ENCODE results near the gene LRRTM4. TPM values are rescaled to one million over a fixed set of nuclear protein-coding genes. Genes with fewer than 3 reads are reported as not detected.

LRRTM4 gene
- total RNA-seq, 1 experiment from 2014 or later: 12.0 TPM

GRCh38 chr2:77199411-77199810, 322.8 kb downstream of the LRRTM4 start:
- Histone ChIP-seq H3K9me3 (ENCODE audit: control insufficient read depth, low read depth, low read length) (no peaks in the 10 kb centered on the region), H2AK5ac (ENCODE audit: insufficient read length, low read length) (no peak overlapping the region), H4K8ac (replicated peaks; ENCODE audit: insufficient read length, low read depth, low read length) (no peak overlapping the region), H2BK5ac (ENCODE audit: insufficient read length, low read length) (no peak overlapping the region), H2BK20ac (ENCODE audit: low read depth, low read length, poor library complexity, severe bottlenecking) (no peak overlapping the region), H4K20me1 (ENCODE audit: control insufficient read depth, insufficient read depth, insufficient read length) (no peaks in the 10 kb centered on the region), H2BK12ac (ENCODE audit: insufficient read length, low read depth, low read length) (no peak overlapping the region), H3K23me2 (ENCODE audit: insufficient read length, low read depth, low read length, poor library complexity, severe bottlenecking) (no peaks in the 10 kb centered on the region), H3K79me2 (ENCODE audit: insufficient read depth, low read length) (no peaks in the 10 kb centered on the region), H3K27me3 (ENCODE audit: insufficient read depth, low read length) (no peaks in the 10 kb centered on the region), H2BK15ac (ENCODE audit: low read depth, low read length) (no peak overlapping the region), H2AFZ (ENCODE audit: low read length) (no peak overlapping the region), H3K56ac (ENCODE audit: insufficient read length, low read depth, low read length) (no peak overlapping the region), H3K23ac (ENCODE audit: insufficient read length, low read depth, low read length) (no peak overlapping the region), H4K91ac (ENCODE audit: insufficient read length, low read depth, low read length) (no peak overlapping the region), H2BK120ac (ENCODE audit: low read depth, low read length, poor library complexity, severe bottlenecking) (no peak overlapping the region), H3T11ph (ENCODE audit: low read length) (no peak overlapping the region), H3K4me2 (ENCODE audit: insufficient read depth, insufficient read length, low read length) (no peak overlapping the region), H4K5ac (ENCODE audit: insufficient read length, low read depth, low read length) (no peak overlapping the region), H3K27ac (ENCODE audit: insufficient read length, low read depth, low read length) (no peak overlapping the region), H3K4me1 (ENCODE audit: insufficient read depth, low read length) (no peaks in the 10 kb centered on the region), H3K9ac (ENCODE audit: extremely low read depth, insufficient read length, low read length) (no peak overlapping the region), H3K4ac (ENCODE audit: low read depth, low read length) (no peak overlapping the region), H3K79me1 (ENCODE audit: insufficient read depth, low read depth, low read length, poor library complexity, severe bottlenecking) (no peaks in the 10 kb centered on the region), H3K18ac (ENCODE audit: insufficient read length, low read depth, low read length) (no peak overlapping the region), H3K14ac (ENCODE audit: insufficient read depth, low read length) (no peak overlapping the region)
- H3K27ac Mint-ChIP-seq: no peak overlapping the region
- no peaks in the 10 kb centered on the region for H3K27me3 Mint-ChIP-seq (ENCODE audit: low read depth)
- no peaks in the 10 kb centered on the region for H3K36me3 Mint-ChIP-seq (ENCODE audit: insufficient read depth in 1 of 3, low read depth in 3 of 3)
- H3K4me3 Mint-ChIP-seq: no peak overlapping the region
- H3K4me1 Mint-ChIP-seq: no peaks in the 10 kb centered on the region
- no peaks in the 10 kb centered on the region for H3K9me3 Mint-ChIP-seq
- TF ChIP-seq, protein P1, sequence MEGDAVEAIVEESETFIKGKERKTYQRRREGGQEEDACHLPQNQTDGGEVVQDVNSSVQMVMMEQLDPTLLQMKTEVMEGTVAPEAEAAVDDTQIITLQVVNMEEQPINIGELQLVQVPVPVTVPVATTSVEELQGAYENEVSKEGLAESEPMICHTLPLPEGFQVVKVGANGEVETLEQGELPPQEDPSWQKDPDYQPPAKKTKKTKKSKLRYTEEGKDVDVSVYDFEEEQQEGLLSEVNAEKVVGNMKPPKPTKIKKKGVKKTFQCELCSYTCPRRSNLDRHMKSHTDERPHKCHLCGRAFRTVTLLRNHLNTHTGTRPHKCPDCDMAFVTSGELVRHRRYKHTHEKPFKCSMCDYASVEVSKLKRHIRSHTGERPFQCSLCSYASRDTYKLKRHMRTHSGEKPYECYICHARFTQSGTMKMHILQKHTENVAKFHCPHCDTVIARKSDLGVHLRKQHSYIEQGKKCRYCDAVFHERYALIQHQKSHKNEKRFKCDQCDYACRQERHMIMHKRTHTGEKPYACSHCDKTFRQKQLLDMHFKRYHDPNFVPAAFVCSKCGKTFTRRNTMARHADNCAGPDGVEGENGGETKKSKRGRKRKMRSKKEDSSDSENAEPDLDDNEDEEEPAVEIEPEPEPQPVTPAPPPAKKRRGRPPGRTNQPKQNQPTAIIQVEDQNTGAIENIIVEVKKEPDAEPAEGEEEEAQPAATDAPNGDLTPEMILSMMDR (conservative IDR thresholded peaks at IDR 0.05): no peak
- no peak for DNase-seq
